ENCODE measurements around the gene BICD2.

The BICD2 gene

DNA sequence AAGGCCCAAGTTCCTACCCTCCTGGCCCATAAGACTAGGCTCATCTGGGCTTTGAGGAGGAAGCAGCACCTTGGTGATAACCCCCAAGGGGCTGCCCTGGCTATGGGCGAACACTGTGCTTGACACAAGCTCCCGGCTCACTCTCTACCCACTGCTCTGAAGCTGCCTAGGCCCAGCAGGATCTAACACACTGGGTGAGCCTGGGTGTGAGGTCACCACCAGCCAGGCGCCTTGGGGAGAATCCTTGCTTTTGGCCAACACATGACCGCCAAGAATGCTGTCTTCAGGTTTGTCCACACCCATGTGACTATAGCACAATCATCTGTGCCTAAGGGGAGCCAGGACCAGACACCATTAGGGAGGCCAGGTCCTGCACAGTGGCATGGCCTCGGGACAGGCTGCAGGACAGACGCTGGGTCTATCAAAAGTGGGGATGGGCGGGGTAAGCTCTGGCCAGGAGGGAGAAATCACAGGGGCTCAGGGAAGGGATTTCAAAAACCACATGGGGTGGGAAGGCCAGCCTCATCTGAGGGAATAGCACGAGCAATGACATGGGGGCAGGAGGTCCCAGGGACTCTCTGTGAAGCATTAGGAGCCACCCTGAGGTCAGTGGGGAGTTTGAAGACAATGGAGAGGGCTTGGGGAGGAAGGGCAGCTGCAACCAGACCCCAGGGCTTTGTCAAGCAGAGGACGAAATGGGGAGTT, 29.6 kb downstream of the BICD2 start:
- no peaks in the 10 kb centered on the region for H3K9me3 ChIP-seq
- no peak overlapping the region for H3K4me3 ChIP-seq (ENCODE audit: low read depth in 1 of 2, low read length in 1 of 2)
- H3K4me1 ChIP-seq (ENCODE audit: control insufficient read depth in 1 of 2, insufficient read depth in 1 of 2, low read depth in 1 of 2, low read length in 1 of 2), result peaks cover 30 to 39% of the 10 kb centered on the region in 2 experiments
- H3K27me3 ChIP-seq, result no peaks in the 10 kb centered on the region
- no peaks in the 10 kb centered on the region for H3K36me3 ChIP-seq
- peak overlapping the region; percentile 40 for H3K27ac ChIP-seq
- TF ChIP-seq, protein P1, sequence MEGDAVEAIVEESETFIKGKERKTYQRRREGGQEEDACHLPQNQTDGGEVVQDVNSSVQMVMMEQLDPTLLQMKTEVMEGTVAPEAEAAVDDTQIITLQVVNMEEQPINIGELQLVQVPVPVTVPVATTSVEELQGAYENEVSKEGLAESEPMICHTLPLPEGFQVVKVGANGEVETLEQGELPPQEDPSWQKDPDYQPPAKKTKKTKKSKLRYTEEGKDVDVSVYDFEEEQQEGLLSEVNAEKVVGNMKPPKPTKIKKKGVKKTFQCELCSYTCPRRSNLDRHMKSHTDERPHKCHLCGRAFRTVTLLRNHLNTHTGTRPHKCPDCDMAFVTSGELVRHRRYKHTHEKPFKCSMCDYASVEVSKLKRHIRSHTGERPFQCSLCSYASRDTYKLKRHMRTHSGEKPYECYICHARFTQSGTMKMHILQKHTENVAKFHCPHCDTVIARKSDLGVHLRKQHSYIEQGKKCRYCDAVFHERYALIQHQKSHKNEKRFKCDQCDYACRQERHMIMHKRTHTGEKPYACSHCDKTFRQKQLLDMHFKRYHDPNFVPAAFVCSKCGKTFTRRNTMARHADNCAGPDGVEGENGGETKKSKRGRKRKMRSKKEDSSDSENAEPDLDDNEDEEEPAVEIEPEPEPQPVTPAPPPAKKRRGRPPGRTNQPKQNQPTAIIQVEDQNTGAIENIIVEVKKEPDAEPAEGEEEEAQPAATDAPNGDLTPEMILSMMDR (IDR thresholded peaks at IDR 0.05), result no peak

DNA sequence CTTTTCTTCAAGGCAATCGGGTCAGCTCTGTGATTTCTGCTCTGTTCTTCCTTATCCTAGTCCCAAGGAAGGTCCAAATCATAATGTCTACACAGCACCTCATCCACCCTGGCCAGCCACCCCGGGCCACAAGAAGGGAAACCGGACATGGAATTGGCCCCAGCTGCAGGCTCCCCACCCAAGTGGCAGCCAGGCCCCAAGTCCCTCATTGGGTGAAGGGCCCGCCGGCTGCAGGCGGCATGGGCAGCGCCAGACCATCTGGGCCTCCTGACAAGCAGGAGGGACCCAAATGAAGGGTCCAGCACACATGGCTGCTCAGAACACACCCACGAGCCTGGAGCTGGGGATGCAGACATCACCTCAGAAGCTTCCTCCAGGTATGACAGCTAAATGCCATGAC, 33.7 kb downstream of the BICD2 start:
- H3K36me3 ChIP-seq, result peaks cover 33% of the 10 kb centered on the region
- TF ChIP-seq, protein P1 (IDR thresholded peaks at IDR 0.05), result no peak
- no peak overlapping the region for H3K27ac ChIP-seq
- no peaks in the 10 kb centered on the region for H3K27me3 ChIP-seq
- H3K4me1 ChIP-seq (ENCODE audit: control insufficient read depth in 1 of 2, insufficient read depth in 1 of 2, low read depth in 1 of 2, low read length in 1 of 2), result peaks cover 12 to 24% of the 10 kb centered on the region in 2 experiments
- H3K9me3 ChIP-seq, result no peaks in the 10 kb centered on the region
- no peak overlapping the region for H3K4me3 ChIP-seq (ENCODE audit: low read depth in 1 of 2, low read length in 1 of 2)

DNA sequence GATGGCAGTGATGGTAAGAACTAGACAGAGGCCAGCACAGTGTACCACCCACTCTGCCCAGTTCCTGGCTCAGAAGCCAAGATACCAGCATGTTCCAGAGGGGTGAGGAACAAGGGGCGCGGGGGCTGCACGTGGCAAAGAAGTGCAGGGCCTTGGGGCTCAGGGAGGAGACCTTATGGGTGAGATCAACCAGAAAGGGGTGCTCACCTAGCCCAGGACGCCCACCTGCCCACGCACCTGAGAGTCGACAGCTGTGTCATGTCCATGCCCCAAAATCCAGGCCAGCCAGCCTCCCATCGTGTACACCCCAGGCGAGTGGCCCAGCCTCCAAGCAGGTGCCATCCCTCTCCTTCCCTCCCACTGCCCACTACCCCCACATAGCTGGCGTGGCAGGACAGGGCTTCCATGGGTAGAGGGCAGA, 34.9 kb downstream of the BICD2 start:
- Histone ChIP-seq H3K4me1 (ENCODE audit: control insufficient read depth in 1 of 2, insufficient read depth in 1 of 2, low read depth in 1 of 2, low read length in 1 of 2) (peaks cover 12 to 18% of the 10 kb centered on the region in 2 experiments), H3K36me3 (peaks cover 45% of the 10 kb centered on the region), H3K9me3 (no peaks in the 10 kb centered on the region), H3K27me3 (no peaks in the 10 kb centered on the region), H3K27ac (peak overlapping the region; percentile 32), H3K4me3 (ENCODE audit: low read depth in 1 of 2, low read length in 1 of 2) (no peak overlapping the region)
- TF ChIP-seq, protein P1 (IDR thresholded peaks at IDR 0.05), result no peak

DNA sequence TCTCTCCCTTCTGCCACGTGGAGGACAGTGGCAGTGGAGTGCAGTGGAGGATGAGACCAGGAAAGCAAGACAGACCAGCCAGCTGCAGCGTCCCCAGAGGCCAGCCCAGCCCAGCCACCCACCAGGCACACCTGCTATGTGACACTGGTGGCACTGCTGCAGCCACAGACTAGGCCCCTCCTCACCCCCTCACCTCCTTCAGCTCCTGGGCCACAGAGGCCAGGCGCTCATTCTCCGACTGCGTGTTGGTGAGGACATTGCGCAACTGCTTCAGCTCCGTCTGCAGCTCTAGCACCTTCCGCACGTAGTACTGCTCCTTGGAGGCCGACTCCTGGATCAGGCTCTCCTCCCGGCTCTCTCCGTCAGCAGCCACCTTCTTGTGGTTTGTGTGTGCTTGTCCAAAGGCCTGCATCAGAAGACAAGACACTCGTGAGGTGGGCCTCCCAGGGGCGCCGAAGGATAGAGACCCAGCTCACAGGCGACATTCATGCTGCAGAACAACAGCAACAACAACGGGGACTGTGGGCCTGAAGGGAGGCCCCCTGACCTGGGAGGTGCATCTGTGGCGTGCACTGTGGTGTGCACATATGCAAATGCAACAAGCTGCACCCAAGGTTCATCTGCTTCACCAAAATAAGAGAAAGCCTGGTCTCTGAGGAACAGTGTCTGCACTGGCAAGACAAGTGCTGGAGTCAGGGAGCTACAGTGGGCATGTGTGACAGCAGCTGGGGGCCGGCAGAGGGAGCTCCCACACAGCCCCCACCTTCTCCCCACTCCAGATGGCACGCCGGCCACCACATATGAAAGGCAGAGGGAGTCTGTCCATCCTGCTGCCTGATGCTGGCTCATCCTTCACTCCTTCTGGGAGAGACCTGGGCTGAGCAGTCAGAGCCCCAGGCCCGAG, 35.5 kb downstream of the BICD2 start:
- Histone ChIP-seq H3K27me3 (no peaks in the 10 kb centered on the region), H3K27ac (peak overlapping the region; percentile 32), H3K4me1 (ENCODE audit: control insufficient read depth in 1 of 2, insufficient read depth in 1 of 2, low read depth in 1 of 2, low read length in 1 of 2) (peaks cover 12 to 16% of the 10 kb centered on the region in 2 experiments), H3K4me3 (ENCODE audit: low read depth in 1 of 2, low read length in 1 of 2) (peak overlapping the region in 1 of 2 experiments; percentile 11), H3K36me3 (peaks cover 47% of the 10 kb centered on the region), H3K9me3 (no peaks in the 10 kb centered on the region)
- TF ChIP-seq, protein P1 (IDR thresholded peaks at IDR 0.05), result no peak

DNA sequence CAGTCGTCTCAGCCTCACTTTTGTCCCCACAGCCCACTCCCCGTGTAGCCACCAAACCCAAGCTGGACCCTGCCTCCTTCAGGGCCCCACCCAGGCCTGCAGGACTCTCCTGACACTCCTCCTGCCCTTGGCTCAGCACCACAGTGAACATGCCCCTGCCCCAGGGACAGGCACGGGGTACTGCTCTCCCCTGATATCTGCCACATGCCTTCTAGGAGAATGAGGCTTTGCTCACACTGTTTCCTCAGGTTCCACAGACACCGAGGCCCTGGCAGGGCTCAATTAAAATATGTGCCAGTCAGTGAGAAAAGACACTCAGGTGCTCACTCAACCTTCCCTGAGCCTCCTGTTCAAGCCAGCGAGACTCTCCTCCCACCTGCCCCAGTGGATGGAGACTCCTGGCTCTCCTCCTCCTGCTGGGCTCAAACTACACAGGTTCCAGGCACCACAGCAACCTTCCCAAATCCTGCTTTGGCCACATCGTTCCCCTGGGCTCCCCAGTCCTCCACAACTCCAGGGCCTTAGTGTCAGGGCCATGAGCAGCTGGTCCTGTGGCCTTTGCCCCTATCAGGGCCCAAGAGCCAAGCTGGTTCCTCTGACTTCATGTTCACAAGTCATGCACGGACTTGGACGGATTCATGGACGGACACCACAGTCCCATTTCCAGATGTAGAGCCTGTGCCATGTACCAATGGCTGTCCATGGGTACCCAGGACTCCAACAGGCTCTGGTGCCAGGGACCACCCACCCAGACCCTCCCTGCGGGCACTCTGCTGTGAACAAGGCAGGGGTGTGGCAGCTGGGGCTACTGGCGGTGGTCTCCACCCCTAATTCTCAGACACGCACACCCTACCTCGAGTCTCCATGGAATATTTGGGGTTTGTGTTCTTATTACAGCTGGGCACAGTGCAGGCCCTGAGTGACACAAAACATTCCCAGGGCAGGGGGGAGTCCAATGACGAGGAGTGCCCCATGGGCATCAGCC, 36.6 kb downstream of the BICD2 start:
- H3K27ac ChIP-seq, result no peak overlapping the region
- H3K9me3 ChIP-seq, result no peaks in the 10 kb centered on the region
- TF ChIP-seq, protein P1 (IDR thresholded peaks at IDR 0.05), result no peak
- H3K36me3 ChIP-seq, result peaks cover 57% of the 10 kb centered on the region
- H3K27me3 ChIP-seq, result no peaks in the 10 kb centered on the region
- H3K4me3 ChIP-seq (ENCODE audit: low read depth in 1 of 2, low read length in 1 of 2), result no peak overlapping the region
- H3K4me1 ChIP-seq (ENCODE audit: control insufficient read depth in 1 of 2, insufficient read depth in 1 of 2, low read depth in 1 of 2, low read length in 1 of 2), result peaks cover 12 to 18% of the 10 kb centered on the region in 2 experiments
